K562 (cell line): ENCODE results near the gene SNX12. TPM values are rescaled to one million over a fixed set of nuclear protein-coding genes. Genes with fewer than 3 reads are reported as not detected.

Experiments used
- ATAC-seq: fragments of 200-7000 bp; cut with Tn5 transposase; 3 replicates; pipeline ENCODE4 v1.9.1; 2020; ENCODE audit warnings: moderate library complexity
- BruUV-seq: library from RNA; stranded (reverse); fragments of 400-500 nt; replicated peaks from 2 replicates; lab custom pipeline; 2021; lab: Mats Ljungman, UMichigan
- CTCF ChIA-PET: fragments of 300-600 bp; formaldehyde crosslinking; extraction: SDS; loops from one replicate; lab custom pipeline; 2021; ENCODE audit warnings: low intra/inter-chr PET ratio; lab: Yijun Ruan, JAX
- POLR2A ChIA-PET: fragments of 300-600, 350-650 bp; sonication (Branson Sonifier 250); formaldehyde crosslinking; extraction: SDS; loops from one replicate; lab custom pipeline; 2021; ENCODE audit warnings: antibody characterized with exemption, inconsistent platforms; lab: Yijun Ruan, JAX
- DNase-seq, 4 experiments: peaks; one replicate each; pipeline versions ENCODE4 v3.0.0 to v3.0.0-alpha.2; 2011 to 2018; ENCODE audit warnings: low spot score in 3 of 4, mixed read lengths in 3 of 4; ENCODE audit errors: extremely low read depth in 1 of 4
- FAIRE-seq: peaks from 2 replicates; lab custom pipeline; 2011; peaks lifted over from hg19 to GRCh38; lab: Jason Lieb, UNC
- H2AFZ ChIP-seq: 2 replicates; pipeline ENCODE4 v1.6.0; 2011; ENCODE audit warnings: low read depth, low read length, control low read depth, inconsistent platforms
- H3K27ac ChIP-seq: fragments of 200-600 bp; 3 replicates; pipeline ENCODE4 v1.8.0; 2011; ENCODE audit warnings: low read depth, mild to moderate bottlenecking, control low read depth, inconsistent platforms, low read length, moderate library complexity, mixed read lengths; ENCODE audit errors: extremely low read depth
- H3K27me3 ChIP-seq, 2 experiments: fragments of 300-600 bp in 1 of 2; 2 replicates in 1 of 2; 3 replicates in 1 of 2; pipeline versions ENCODE4 v1.6.0 to v1.8.0; 2011; ENCODE audit warnings: inconsistent platforms in 2 of 2, low read length in 2 of 2, mild to moderate bottlenecking in 1 of 2, mixed read lengths in 1 of 2, moderate library complexity in 1 of 2; ENCODE audit not compliant: control insufficient read depth in 2 of 2, insufficient read depth in 2 of 2
- H3K36me3 ChIP-seq: fragments of 300-600 bp; 3 replicates; pipeline ENCODE4 v1.8.0; 2011; ENCODE audit warnings: mild to moderate bottlenecking, low read length, inconsistent platforms; ENCODE audit not compliant: control insufficient read depth, insufficient read depth
- H3K4me1 ChIP-seq, 2 experiments: fragments of 200-600 bp in 1 of 2; replicated peaks in 1 of 2; 2 replicates in 1 of 2; 3 replicates in 1 of 2; pipeline versions ENCODE4 v1.5.1 to v1.8.0; 2011; ENCODE audit warnings: inconsistent platforms in 2 of 2, low read length in 2 of 2, mild to moderate bottlenecking in 1 of 2, mixed read lengths in 1 of 2, moderate library complexity in 1 of 2; ENCODE audit not compliant: control insufficient read depth in 2 of 2, insufficient read depth in 2 of 2
- H3K4me2 ChIP-seq: 2 replicates; pipeline ENCODE4 v1.6.1; 2011; ENCODE audit warnings: low read length, control low read depth, inconsistent platforms, mixed read lengths; ENCODE audit not compliant: insufficient read depth
- H3K4me3 ChIP-seq: fragments of 200-600 bp; sonication (generic), shearing (Covaris generic); 2 replicates; pipeline ENCODE4 v1.5.1; 2016; ENCODE audit warnings: control low read depth, inconsistent platforms
- H3K79me2 ChIP-seq: fragments of 200-600 bp; 3 replicates; pipeline ENCODE4 v1.8.0; 2011; ENCODE audit warnings: low read length, inconsistent platforms; ENCODE audit not compliant: control insufficient read depth, insufficient read depth
- H3K9ac ChIP-seq, 2 experiments: 2 replicates each; pipeline versions ENCODE4 v1.6.0 to v1.6.1; 2011; ENCODE audit warnings: low read depth in 2 of 2, low read length in 2 of 2, control low read depth in 1 of 2, inconsistent platforms in 1 of 2, mild to moderate bottlenecking in 1 of 2, mixed read lengths in 1 of 2; ENCODE audit not compliant: insufficient read depth in 1 of 2
- H3K9me1 ChIP-seq: one replicate; pipeline ENCODE4 v1.6.0; 2011; ENCODE audit warnings: inconsistent platforms, mild to moderate bottlenecking, low read length, moderate library complexity; ENCODE audit not compliant: control insufficient read depth, insufficient read depth
- H3K9me3 ChIP-seq: replicated peaks from 2 replicates; pipeline ENCODE4 v1.5.1; 2011; ENCODE audit warnings: low read depth, low read length, inconsistent platforms; ENCODE audit not compliant: control insufficient read depth, insufficient read depth
- H4K20me1 ChIP-seq: replicated peaks from 2 replicates; pipeline ENCODE4 v1.6.1; 2011; ENCODE audit warnings: low read length, inconsistent platforms, mixed read lengths; ENCODE audit not compliant: control insufficient read depth, insufficient read depth
- CBX1 ChIP-seq: sonication (generic); IDR thresholded peaks from 2 replicates; pipeline ENCODE4 v1.6.1; 2016; ENCODE audit warnings: antibody characterized with exemption, low read depth, mild to moderate bottlenecking
- CUX1 ChIP-seq: fragments of 200-800 bp; sonication (Bioruptor generic); IDR thresholded peaks from 2 replicates; pipeline ENCODE4 v1.6.1; 2016; ENCODE audit warnings: missing genetic modification characterization, missing compliant biosample characterization
- IRF9 ChIP-seq: fragments of 450-650 bp; IDR thresholded peaks from 2 replicates; pipeline ENCODE4 v1.6.1; 2016; ENCODE audit warnings: missing biosample characterization, missing genetic modification characterization
- MLLT1 ChIP-seq, 2 experiments: fragments of 450-650 bp; IDR thresholded peaks; 2 replicates each; pipeline ENCODE4 v1.6.1; 2016
- PTRF ChIP-seq: fragments of 450-650 bp; IDR thresholded peaks from 2 replicates; pipeline ENCODE4 v1.6.1; 2016; ENCODE audit warnings: mild to moderate bottlenecking, missing genetic modification characterization, missing compliant biosample characterization
- ZBTB5 ChIP-seq: fragments of 450-650 bp; IDR thresholded peaks from 2 replicates; pipeline ENCODE4 v1.6.1; 2017; ENCODE audit warnings: antibody characterized with exemption
- ZNF143 ChIP-seq: sonication (generic); formaldehyde crosslinking; IDR thresholded peaks from 2 replicates; pipeline ENCODE4 v1.9.0; 2022; ENCODE audit warnings: mild to moderate bottlenecking, missing genetic modification reagents
- ZNF3 ChIP-seq: fragments of 250-450 bp; sonication (Bioruptor Pico); IDR thresholded peaks from 2 replicates; pipeline ENCODE4 v1.5.0; 2021; ENCODE audit warnings: mild to moderate bottlenecking, moderate library complexity
- ZNF740 ChIP-seq, 3 experiments: fragments of 200-800 bp in 1 of 3; sonication (Bioruptor generic) in 1 of 3; sonication (generic) in 1 of 3; formaldehyde crosslinking in 1 of 3; IDR thresholded peaks; 2 replicates each; pipeline versions ENCODE4 v1.6.1 to v1.8.0; 2016 to 2022; ENCODE audit warnings: mild to moderate bottlenecking in 2 of 3, missing compliant biosample characterization in 2 of 3, missing genetic modification characterization in 2 of 3, missing genetic modification reagents in 1 of 3
- WGBS: fragments of 100-300 bp; shearing (Covaris generic); methylation state at CpG from one replicate; pipeline ENCODE4 v1.1.6; 2016; ENCODE audit warnings: low coverage, mixed read lengths; ENCODE audit not compliant: insufficient coverage; ENCODE audit errors: missing lambda C conversion rate; 5-methylcytosine and 5-hydroxymethylcytosine counted together
- in situ Hi-C: fragments of 300-500 bp; cut with MboI; formaldehyde crosslinking; loops from 4 replicates; pipeline ENCODE4 v1.15.0; 2018; ENCODE audit warnings: inconsistent platforms, mixed read lengths
- intact Hi-C: fragments of 100-400 bp; cut with micrococcal nuclease; formaldehyde crosslinking; loops from 2 replicates; pipeline ENCODE4 v1.14.2; 2022
- polyA plus RNA-seq, 8 experiments: library from polyadenylated mRNA; depleted of rRNA in 4 of 8; stranded (reverse) in 5 of 8; unstranded in 3 of 8; fragments of >200 nt; fragmentation: Nextera tagmentation in 2 of 8; fragmentation: Illumina TruSeq in 1 of 8; extraction: Ambion mirVana in 2 of 8; extraction: Trizol in 1 of 8; gene quantifications; 2 replicates each; pipeline versions ENCODE4 v1.2.1 to v1.2.3, GENCODE V29; 2011 to 2014; ENCODE audit warnings: inconsistent platforms in 1 of 8, missing spikeins in 1 of 8
- total RNA-seq, 7 experiments: library from RNA; depleted of rRNA in 6 of 7; stranded (reverse); fragments of >200 nt in 6 of 7; fragmentation: Illumina TruSeq in 2 of 7; extraction: Trizol in 2 of 7; gene quantifications; 2 replicates each; pipeline versions ENCODE4 v1.2.1 to v1.2.3, GENCODE V29; 2011 to 2021; ENCODE audit warnings: low replicate concordance in 1 of 7

Gene SNX12
- total and polyA plus RNA-seq, 9 of the 15 experiments (the other 6 are each of a cell fraction or from before 2014, with no cell fraction given): 12.7 to 50.3 (median 37.1) TPM

- TF ChIP-seq ZBTB5: no peak
These were observed 14.9 kb downstream of the SNX12 start (continued) for GRCh38 chrX:71053217-71053621.

GRCh38 chrX:71052721-71053120 is 15.4 kb downstream of the SNX12 start:
- H3K4me1 ChIP-seq: no peaks in the 10 kb centered on the region; a peak in 2 of 5 replicates
- no peak overlapping the region for H3K4me3 ChIP-seq
- no TSS peak for BruUV-seq
- H3K36me3 ChIP-seq: peaks cover 5% of the 10 kb centered on the region; the same call in 1 of the 3 replicates
- intact Hi-C loops: no loop called here
- no peak overlapping the region for H3K9ac ChIP-seq
- WGBS: 100% methylated on average over 2 of the region's 7 CpGs
- no peak for ATAC-seq
- no peak for FAIRE-seq
- H4K20me1 ChIP-seq: no peaks in the 10 kb centered on the region
- DNase-seq: no peak
- POLR2A ChIA-PET: interaction anchor here (0.8 kb wide), 1 partner anchor 15 kb away, joined by 3 read pairs; the partner anchor contains the start of gene SNX12
- no peaks in the 10 kb centered on the region for H3K27me3 ChIP-seq
- H3K9me1 ChIP-seq: no peaks in the 10 kb centered on the region
- H2AFZ ChIP-seq: no peak overlapping the region
- CTCF ChIA-PET: no interaction called here
- H3K9me3 ChIP-seq: no peaks in the 10 kb centered on the region
- in situ Hi-C loops: no loop called here
- no peaks in the 10 kb centered on the region for H3K79me2 ChIP-seq
- H3K27ac ChIP-seq: no peak overlapping the region
- no peak overlapping the region for H3K4me2 ChIP-seq
- TF ChIP-seq ZNF143: no peak
- TF ChIP-seq PTRF (tag): no peak
- no peak for TF ChIP-seq CBX1
- TF ChIP-seq IRF9 (tag): no peak
- no peak for TF ChIP-seq MLLT1 (IDR thresholded peaks at IDR 0.05)
- no peak for TF ChIP-seq ZNF740 (CRISPR knock-in tag; IDR thresholded peaks at IDR 0.05)
- TF ChIP-seq ZNF740 (tag; IDR thresholded peaks at IDR 0.05): no peak
- no peak for TF ChIP-seq ZNF3 (CRISPR knock-in tag)
- no peak for TF ChIP-seq CUX1
